ENCODE measurements around the gene CST9L.

The CST9L gene

GRCh38 chr20:23534801-23535593 is 33.3 kb downstream of the CST9L start:
- no peak for TF ChIP-seq CTCF (conservative IDR thresholded peaks at IDR 0.05; ENCODE audit: low read depth)

GRCh38 chr20:23533161-23533560 is 35.1 kb downstream of the CST9L start:
- no peak for DNase-seq (ENCODE audit: low spot score)
- no peak overlapping the region for H3K27ac ChIP-seq
- ChIA-PET CTCF (interaction anchor here (0.7 kb wide), 1 partner anchor 91 kb away, joined by 3 read pairs; no protein-coding TSS in a partner anchor), POLR2A (ENCODE audit: low non-redundant PET) (no interaction called here)
- no peak for TF ChIP-seq CTCF (conservative IDR thresholded peaks at IDR 0.05; ENCODE audit: low read depth)

More at GRCh38 chr20:23534801-23535593, 33.3 kb downstream of the CST9L start:
- ChIA-PET POLR2A (ENCODE audit: low non-redundant PET) (no interaction called here), CTCF (no interaction called here)
- DNase-seq (ENCODE audit: low spot score) = no peak
- no peak overlapping the region for H3K27ac ChIP-seq

- H3K27ac ChIP-seq = no peak overlapping the region
- TF ChIP-seq CTCF (conservative IDR thresholded peaks at IDR 0.05; ENCODE audit: low read depth) = no peak
- ChIA-PET POLR2A (ENCODE audit: low non-redundant PET) (no interaction called here), CTCF (interaction anchor here (0.6 kb wide), 1 partner anchor 1194 kb away, joined by 4 read pairs; no protein-coding TSS in a partner anchor)
- DNase-seq (ENCODE audit: low spot score) = no peak
Observed at GRCh38 chr20:23532533-23532932, 35.8 kb downstream of the CST9L start.

- ChIA-PET POLR2A (ENCODE audit: low non-redundant PET) (no interaction called here), CTCF (interaction anchor here (0.6 kb wide), 1 partner anchor 595 kb away, joined by 3 read pairs; no protein-coding TSS in a partner anchor)
- no peak overlapping the region for H3K27ac ChIP-seq
- no peak for DNase-seq (ENCODE audit: low spot score)
- no peak for TF ChIP-seq CTCF (conservative IDR thresholded peaks at IDR 0.05; ENCODE audit: low read depth)
Observed at GRCh38 chr20:23530937-23531567, 37.2 kb downstream of the CST9L start.

- no peak for TF ChIP-seq CTCF (conservative IDR thresholded peaks at IDR 0.05; ENCODE audit: low read depth)
- H3K27ac ChIP-seq = no peak overlapping the region
- ChIA-PET POLR2A (ENCODE audit: low non-redundant PET) (no interaction called here), CTCF (no interaction called here)
- no peak for DNase-seq (ENCODE audit: low spot score)
Observed at GRCh38 chr20:23528867-23529431, 39.3 kb downstream of the CST9L start.

GRCh38 chr20:23526850-23527249 is 41.4 kb downstream of the CST9L start:
- POLR2A ChIA-PET (ENCODE audit: low non-redundant PET) = no interaction called here
- DNase-seq (ENCODE audit: low spot score) = no peak

More at GRCh38 chr20:23526850-23527249, 41.4 kb downstream of the CST9L start:
- TF ChIP-seq CTCF (conservative IDR thresholded peaks at IDR 0.05; ENCODE audit: low read depth) = no peak
- CTCF ChIA-PET = no interaction called here
- no peak overlapping the region for H3K27ac ChIP-seq

Data from RWPE1 (cell line).